ENCODE data around the gene EPB41L4B.

- TF ChIP-seq CTCF (IDR thresholded peaks at IDR 0.05) (no peak), POLR2A (IDR thresholded peaks at IDR 0.05) (no peak)
These were observed 187.3 kb downstream of the EPB41L4B start for GRCh38 chr9:109133533-109133932.
